Measurements from ENCODE around the gene IL17C.

The IL17C gene

DNA sequence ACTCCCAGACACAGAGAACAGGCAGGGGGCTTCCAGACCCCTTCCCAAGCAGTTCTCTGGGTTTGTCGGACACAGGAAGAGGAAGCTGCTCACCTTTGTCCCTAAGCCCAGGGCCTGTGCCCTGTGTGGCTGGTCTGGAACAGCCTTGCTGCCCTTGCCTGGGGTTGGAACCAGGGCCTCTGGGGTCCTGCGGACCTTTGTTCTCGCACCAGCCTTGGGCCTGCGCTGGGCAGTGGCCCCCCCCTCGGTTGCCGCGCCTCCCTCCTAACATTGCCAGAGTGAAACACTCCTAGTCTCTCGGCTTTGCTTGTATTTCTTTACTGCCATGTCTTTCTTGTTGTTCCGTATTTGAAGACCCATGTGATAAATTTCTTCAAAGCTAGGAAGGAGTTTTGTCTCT lies 8.5 kb upstream of the IL17C start:
- no peak for DNase-seq

DNA sequence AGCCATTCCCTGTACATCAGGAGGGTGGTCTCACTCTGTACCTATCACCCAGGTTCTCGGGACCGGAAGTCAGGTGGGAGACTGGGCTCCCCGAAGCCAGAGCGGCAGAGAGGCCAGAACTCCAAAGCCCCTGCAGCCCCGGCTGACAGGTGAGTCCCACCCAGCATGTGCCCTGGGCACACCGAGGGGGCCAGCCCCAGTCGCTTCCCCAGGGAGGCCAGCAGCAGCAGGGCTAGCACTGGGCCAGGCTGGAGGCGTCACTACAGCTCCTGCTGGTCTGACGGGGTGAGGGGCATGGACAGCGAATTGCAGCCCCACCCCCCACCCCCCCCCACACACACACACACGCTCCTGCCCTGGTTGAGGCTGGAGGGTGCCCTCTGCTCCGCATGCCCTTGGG lies 7.9 kb upstream of the IL17C start:
- no peak for DNase-seq

DNA sequence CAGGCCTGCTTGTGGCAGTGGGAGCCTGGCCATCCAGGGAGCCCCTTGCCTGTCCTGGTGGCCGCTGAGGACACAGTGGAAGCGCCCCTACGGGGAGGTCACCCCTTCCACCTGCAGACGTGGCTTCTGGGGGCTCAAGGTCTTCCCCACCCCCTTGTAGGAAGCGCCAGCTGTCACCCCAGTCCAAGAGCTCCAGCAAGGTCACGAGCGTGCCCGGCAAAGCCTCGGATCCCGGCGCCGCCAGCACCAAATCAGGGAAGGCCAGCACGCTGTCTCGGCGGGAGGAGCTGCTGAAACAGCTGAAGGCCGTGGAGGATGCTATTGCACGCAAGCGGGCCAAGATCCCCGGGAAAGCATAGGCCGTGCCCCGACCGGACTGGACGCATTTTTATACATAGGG lies 7.4 kb upstream of the IL17C start:
- DNase-seq: no peak

DNA sequence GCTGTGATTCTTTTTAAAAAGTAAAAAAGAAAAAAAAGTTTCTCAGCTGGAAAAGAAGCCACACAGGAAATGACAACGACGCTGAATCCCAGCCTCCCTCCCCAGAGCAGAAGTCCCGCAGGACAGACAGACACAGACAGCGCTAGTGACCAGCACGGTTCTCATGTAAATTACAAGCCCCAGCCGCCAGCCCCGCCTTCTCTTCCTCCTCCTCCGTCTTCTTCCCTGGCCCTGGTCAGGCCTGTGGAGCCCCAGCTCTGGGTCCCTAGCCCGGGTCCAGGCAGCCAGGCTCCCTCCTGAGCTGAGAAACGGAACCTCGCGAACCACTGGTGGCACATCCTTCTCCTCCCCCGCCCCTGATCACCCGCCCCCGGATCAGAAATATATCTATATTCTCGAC lies 7.0 kb upstream of the IL17C start:
- DNase-seq: no peak

DNA sequence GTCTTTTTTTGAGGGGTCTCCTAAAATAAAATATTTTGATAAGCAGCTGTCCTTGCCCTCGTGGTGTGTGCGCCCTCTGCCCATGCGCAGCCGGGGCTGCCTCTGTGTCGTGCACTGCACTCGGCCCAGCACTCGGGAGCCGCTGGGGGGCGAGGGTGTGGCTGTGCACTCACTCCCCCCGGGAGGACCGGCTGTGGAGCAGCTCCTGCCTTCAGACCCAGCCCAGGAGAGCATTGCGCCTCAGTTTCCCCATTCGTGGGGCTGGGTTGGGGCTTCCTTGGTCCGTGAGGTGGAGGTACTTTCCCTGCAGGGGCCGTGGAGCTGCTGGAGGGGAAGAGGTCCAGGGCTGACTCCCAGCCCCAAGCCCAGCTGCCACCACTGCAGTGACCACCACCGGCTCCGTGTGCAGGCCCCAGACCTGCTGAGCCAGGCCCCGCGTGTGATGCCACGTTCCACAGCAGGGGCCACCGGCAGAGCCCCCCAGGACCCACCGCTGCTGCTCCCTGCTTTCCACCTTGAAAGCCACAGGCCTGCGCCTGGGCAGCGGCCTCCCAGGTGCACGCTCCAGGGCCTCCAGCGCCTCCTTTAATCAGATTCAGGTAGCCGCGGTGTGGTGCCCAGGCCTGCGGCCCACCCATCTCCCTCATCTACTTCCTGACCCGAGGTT lies 6.3 kb upstream of the IL17C start:
- DNase-seq: no peak

DNA sequence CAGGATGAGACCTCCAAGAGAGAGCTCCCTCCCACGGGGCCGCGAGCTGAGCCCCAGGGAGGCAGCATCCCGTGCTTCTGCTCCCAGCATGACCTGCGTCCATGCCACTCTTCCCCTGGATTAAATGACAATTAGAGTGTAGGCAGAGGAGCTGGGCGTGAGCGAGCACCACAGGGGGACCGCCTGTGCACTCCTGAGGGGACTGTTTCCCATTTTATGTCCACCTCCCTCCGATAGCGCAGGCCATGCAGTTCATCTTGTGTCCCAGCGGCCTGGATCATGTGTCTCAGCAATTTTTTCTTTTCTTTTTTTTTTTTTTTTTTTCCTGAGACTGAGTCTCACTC lies 5.8 kb upstream of the IL17C start:
- no peak for DNase-seq

DNA sequence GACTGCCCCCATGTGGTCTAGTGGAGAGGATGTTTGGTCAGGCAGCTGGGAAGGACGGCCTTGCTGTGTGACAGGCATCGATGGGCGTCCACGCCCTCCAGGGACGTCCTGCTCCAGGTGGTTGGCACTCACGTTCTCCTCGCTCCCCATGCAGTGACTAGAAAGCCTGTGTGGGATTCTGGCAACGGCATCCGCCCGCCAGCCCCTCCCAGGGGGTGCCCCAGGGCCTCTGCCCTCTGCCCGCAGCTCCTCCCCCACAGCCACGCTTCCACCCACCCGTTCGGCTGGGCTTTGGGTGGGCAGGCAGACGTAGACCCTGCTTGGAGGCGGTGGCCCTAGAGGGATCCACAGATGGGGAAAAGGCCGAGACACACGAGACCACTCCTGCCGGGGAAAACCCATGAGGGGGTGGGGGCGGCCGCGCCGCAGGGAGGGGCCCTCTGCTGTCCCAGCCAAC lies 4.7 kb upstream of the IL17C start:
- peak; percentile 59 for DNase-seq

DNA sequence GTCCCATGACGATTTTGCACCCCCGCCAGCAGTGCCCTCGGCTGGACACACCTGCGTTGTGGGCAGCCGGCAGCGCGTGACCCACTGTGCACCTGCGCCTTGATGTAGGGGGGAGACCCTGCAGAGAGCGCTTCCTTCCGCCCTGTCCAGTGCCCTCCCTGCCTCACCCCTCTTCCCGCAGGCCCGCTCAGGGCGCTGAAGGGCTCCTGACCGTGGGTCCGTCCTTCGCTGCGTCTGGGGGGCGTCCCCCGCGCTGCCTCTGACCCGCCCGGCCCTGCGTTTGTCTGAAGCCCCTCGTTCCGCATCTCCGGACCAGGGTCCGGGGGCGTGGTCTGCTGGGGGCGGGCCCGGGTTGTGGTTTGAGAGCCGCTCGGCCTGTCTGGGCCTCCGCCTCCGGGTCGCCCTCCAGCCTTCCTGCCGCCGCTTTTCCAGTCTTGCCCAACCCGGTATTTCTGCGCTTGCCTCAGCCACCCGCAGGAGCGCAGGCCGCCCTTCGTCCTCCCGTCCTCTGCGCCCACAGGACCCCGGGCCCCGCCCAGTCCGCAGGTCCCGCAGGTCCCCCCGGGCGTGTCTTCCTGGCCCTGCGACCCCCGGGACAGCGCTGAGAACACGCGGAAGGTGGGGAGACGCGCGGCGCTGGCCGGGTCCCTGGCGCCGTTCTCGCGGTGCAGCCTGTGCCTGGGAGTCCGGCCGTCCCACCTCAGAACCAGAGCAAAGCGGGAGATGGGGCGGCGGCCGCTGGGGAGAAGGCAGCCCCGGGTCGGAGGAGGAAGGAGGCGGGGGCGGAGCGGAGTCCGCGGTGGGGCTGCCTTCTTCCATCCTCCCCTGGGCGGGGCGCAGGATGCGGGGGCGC lies 4.0 kb upstream of the IL17C start:
- DNase-seq: peak; percentile 73

DNA sequence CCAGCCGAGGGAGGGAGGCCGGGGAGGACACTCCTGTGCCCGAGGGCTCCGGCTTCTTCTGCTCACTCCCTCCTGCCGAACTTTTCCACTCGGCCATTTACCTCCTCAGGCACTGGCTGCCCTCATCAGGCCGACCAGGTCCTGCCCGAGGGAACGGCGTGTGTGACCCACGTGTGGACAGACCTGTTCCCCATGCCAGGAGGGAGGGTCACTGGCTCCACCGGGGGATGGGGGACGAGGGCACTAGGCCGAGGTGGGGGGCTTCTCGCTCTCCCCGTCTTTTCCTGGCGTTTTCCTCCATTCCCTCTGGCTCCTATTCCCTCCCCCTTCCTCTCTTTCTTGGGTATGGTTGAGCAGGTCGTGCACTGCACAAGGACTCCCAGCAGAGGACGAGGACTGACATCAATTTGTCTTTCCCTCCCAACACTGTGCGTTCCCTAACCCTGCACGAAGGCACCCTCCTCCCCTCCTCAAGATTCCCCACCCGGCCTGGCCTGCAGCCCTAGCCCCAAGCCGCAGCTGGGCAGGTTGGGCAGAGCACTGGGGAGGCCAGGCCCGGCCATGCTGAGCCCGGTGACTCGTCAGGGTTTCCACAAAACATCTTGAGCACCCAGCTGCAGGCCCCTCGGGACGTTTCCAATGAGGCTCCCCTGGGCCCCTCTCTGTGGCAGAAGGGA lies 3.2 kb upstream of the IL17C start:
- no peak for DNase-seq

DNA sequence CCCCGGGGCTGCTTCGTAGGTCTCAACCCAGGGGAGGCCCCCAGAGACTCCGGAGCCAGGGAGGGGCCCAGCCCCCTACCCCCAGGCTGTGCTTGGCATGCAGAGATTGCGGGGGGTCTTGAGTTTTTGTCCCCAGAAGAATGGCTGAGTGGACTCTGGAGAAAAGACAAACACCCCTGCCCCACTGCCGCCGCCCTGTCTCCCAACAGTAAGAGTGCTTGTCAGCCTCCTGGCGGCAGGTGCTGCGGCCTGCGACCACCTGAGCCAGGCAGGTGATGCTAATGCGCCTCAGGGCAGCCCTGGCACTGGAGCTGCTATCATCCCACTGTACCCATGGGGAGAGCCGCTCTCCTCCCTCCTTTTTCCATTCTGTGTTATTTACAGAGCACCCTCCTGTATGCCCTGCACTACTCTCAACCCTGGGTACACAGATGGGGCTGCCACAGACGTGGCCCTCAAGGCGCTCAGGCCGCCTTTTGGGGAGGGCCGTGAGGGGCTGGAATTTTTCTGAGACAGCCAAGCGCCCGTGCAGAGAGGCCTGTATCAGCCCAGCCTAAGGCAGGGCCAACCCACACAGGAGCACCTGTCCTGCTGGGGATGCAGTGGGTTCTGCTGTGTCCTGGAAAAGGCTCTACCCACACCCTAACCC lies 2.6 kb upstream of the IL17C start:
- no peak for DNase-seq

DNA sequence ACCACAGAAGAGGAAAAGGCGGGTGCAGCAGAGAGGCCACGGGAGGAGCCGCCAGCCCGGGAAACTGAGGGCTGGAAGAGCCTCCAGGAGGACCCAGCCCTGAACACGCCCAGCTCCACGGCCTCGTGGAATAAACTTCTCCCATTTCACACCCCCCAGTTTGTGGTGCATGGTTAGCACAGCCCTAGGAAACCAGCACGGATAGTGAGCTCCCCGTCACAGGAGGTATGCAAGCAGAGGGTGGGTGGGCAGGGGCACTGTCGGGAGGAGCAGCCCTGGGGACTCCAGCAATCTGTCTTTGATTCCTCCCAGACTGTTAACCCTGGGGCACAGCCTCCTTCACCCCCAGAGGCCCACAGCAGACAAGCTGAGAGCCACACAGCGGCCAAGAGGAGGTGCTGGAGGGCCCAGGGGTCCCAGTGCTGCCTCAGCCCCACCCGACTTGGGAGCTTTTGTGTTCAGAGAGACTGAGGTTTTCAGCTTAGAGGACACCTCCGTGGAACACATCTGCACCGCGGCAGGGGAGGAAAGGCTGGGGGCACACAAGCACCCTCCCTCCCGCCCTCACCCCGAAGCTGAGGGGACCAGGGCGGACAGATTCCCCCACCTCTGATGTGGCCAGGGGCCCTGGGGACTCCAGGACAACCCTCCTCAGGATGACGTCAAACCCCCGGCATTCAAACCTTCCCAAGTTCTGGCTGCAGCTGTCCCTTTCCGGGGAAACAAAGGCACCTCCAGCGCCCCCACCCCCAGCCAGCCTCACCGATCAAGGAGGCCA lies 1.7 kb upstream of the IL17C start:
- no peak for DNase-seq

DNA sequence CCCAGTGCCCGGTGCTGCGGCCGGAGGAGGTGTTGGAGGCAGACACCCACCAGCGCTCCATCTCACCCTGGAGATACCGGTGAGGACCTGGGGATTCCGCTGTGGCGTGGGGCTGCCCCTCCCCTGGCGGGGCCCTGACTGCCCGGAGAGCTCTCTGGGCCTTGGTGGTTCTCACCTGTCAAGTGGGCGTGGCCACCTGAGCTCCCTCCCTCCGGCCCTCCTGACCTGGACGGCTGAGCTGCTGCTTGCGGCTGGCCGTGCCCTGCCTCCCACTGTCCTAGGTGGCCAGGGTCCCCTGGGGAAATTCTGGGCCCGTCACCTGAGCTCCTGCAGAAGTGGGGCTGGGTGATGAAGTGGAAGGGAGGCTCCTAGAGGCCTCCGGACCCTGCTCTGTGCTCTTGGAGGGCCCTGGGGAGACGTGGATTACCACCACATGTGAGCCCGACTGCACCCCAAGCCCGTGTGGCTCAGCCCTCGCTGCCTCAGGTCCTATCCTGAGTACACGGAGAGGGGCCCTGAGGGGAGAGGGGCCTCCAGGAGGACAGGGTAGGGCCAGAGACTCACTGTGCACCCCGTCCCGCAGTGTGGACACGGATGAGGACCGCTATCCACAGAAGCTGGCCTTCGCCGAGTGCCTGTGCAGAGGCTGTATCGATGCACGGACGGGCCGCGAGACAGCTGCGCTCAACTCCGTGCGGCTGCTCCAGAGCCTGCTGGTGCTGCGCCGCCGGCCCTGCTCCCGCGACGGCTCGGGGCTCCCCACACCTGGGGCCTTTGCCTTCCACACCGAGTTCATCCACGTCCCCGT lies 1.1 kb downstream of the IL17C start:
- DNase-seq: no peak

DNA sequence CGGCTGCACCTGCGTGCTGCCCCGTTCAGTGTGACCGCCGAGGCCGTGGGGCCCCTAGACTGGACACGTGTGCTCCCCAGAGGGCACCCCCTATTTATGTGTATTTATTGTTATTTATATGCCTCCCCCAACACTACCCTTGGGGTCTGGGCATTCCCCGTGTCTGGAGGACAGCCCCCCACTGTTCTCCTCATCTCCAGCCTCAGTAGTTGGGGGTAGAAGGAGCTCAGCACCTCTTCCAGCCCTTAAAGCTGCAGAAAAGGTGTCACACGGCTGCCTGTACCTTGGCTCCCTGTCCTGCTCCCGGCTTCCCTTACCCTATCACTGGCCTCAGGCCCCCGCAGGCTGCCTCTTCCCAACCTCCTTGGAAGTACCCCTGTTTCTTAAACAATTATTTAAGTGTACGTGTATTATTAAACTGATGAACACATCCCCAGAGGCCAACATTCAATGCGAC lies 1.7 kb downstream of the IL17C start:
- DNase-seq: no peak

DNA sequence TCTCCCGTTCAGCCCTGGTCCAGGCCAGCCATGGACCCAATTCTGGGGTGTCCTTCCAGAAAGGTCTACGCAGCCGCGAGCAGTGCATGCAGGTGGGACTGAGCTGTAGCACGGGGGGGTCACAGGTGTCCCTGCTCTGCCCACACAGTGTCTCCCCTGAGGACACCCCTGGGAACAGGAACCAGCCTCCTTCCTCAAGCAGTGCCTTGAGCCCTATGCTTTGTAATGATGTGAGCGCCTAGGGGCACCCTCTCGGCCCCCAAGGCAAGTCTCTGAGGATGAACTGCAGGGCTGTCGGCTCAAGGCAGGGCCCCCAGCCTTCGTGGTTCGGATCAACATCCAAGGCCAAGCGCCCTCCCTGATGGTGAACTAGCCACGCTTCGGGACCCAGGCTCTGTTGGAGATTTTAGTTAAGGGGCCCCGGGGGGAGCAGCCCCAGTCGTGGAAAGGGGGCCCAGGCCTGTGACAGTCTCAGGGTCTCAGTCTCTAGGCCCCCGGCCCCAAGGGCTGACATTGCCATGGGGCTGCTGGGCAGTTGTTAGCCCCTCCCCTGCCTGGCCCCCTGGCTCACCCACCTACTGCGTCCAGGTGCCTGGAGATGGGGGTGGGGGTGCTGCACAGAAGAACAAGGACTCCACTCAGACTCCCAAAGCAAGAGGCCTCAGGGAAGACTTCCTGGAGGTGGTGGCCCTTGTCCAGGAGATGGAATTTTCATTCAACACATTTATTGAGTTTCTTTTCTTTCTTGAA lies 2.3 kb downstream of the IL17C start:
- DNase-seq: no peak

DNA sequence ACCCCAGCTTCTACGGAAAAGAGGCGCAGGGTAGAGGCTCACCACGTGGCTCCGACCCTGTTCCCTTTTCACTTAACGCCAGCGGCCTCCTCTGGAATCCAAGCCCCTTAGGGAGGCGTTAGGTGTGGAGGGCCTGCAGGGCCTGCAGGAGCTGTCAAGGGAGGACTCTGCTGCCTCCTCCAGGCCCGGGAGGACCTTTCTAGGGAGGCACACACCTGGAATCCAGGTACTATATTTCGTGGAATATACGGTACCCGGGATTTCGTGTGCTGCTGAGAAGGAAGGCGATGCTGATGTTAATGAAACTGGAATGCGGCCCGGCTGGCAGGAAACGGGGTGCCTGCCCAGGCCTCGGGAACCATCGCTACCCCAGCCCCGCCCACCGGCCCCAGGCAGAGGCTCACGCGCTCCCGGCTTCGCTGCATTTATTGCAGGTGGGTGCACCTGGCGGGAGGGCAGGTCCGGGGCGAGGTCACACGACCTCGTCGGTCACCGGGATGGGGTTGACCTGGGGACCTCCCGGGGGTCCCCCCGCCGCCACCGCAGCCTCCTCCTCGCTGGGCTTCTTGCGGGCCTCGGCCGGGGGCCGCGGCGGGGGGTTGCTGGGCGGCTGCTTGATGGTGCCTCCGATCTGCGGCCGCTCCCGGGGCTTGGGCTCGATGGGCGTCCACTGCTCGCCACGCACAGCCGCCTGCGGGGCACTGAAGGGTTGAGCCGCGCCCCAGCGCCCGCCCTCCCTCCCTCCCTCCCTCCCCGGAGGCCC lies 4.7 kb downstream of the IL17C start:
- DNase-seq: no peak

DNA sequence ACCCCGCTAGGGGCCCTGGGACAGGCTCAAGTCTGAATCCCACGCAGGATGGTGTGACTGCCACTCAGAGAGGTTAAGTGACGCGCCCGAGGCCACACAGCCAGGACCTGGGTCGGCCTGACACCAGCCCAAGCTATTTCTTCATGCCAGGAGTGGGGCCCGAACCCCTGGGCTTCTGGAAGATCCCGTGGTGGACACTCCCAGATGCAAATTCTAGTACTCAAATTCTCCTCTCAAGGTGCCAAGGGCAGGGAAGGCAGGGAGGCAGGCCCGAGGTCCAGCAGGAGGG lies 5.2 kb downstream of the IL17C start:
- no peak for DNase-seq

DNA sequence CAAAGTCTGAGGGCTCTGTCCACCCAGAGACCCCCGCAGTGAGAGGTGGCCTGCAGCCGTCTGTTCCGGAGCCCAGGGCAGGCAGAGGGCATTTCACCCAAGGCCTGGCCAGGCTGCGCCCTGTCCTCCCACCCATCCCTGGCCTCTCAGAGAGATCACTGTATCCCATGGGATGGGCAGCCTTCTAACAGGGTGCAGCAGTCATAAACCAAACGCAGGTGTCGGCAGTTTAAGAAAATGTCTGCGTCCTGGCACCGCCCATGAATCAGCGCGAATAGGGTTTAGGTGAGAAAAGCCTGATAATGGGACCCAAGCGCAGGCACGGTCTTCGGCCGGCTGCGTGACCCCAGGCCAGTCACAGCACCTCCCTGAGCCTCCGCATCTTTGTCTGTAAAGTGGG lies 7.1 kb downstream of the IL17C start:
- DNase-seq: no peak

DNA sequence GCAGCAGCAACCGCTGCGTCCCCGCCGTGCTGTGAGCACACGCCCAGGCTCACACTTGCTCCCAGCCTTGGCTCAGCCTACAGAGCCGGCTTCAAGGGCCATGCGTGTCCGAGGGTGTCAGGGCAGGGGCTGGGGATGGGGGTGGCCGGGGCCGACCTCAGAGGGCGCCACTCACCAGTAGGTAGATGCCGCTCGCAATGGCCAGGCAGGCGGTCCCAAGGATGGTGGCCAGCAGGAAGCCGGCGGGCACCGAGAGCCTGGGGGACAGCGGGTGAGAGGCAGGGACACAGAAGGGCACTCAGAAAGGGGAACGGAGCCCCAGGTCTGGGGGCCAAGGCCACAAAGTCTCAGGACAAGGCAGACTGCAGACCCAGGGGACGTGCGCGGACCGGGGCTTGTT lies 7.6 kb downstream of the IL17C start:
- no peak for DNase-seq

DNA sequence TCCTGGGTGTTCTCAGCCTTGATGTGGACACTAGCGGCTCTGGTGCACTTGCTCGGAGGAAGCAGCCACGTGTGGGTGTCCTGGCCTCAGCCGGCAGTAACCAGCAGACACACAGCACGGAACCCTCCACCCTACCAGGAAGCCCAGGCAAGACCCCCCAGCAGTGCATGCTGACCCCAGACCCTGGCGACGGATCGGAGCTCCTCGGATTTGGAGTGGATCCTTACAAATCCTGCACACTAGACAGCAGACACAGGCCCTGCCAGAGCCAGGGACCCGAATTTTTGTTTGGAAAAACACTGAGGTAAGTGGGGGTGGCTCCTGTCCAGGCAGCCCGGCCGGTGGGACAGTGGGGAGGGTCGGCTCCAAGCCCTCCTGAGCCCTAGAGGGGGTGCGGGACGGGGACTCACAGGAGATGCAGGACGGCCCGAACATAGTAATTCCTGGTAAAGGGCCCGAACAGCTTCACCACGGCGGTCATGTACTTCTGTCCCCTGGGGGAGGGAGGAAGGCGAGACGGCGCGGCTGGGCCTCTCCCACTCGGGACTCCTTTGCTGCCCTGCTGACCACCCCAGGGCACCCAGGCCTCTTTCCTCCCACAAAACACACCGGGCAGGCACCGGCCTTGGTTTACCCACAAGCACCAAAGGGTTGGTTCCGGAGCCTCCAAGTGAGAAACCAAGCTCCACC lies 8.1 kb downstream of the IL17C start:
- DNase-seq: no peak

Data from activated gamma-delta T cell treated with Interleukin-2 at 50 U/mL for 16 hours (primary cell).